ENCODE data around the gene NCR3LG1. TPM values are rescaled to one million over a fixed set of nuclear protein-coding genes. Genes with fewer than 3 reads are reported as not detected.

Gene NCR3LG1
- total and polyA plus RNA-seq, 2 of the 8 experiments (the other 6 are each of a cell fraction or from before 2014, with no cell fraction given): 0.68 to 1.9 TPM

- no peak for TF ChIP-seq HDAC2 (IDR thresholded peaks at IDR 0.05; ENCODE audit: borderline replicate concordance in 1 of 2, low read depth in 2 of 2, low read length in 2 of 2)
- no peak for TF ChIP-seq ZNF274 (IDR thresholded peaks at IDR 0.05; ENCODE audit: borderline replicate concordance, extremely low read depth, low read length)
- no peak for TF ChIP-seq NRF1 (IDR thresholded peaks at IDR 0.05; ENCODE audit: low read depth, low read length)
These were observed 987 bp upstream of the NCR3LG1 start (continued) for GRCh38 chr11:17350455-17351171.

Measured in H1 (cell line).